Activated CD4-positive, alpha-beta T cell treated with anti-CD3 and anti-CD28 coated beads, Interleukin-2, Interleukin-6, amounts not matched to agents 100 ng/mL and 50 ng/mL, durations not matched to agents 16 hours and 8 hours (primary cell): ENCODE results near the gene MBD3L5.
"Not testable (repeated sequence)": the region's sequence is repeated elsewhere in the genome, so short reads cannot be mapped to it uniquely, and the experiment has no call there.

Source experiments
- DNase-seq: peaks from one replicate; pipeline ENCODE4 v3.0.0-alpha.2; 2020

MBD3L5 gene

DNA sequence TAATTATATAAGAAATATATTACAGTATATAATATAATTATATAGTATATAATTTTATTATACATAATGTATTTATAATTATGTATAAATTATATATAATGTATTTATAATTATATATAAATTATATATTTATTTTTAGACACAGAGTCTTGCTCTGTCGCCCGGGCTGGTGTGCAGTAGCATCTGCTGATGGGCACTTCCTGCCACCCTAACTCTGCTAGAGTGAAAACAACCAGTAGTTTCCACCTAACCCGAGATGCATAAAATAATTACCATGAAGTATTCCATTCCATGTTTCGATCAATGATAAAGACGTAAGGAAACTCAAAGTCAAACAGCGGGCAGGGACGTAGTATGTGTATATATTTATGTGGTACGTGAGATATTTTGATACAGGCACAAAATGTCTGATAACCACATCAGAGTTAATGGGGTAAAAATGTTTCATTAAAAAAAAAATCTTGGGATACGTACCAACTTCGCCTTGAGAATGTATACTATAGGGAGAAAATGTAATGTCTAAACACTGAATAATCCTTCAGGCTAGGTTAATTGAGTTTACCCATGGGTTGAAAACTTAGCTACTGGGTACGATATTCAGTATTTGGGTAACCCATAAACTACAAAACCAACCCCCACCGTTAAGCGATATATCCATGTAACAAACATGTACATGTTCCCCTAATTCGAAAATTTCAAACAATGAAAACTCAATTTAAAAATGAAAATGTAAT, 24.4 kb downstream of the MBD3L5 start:
- not testable (repeated sequence) for DNase-seq

DNA sequence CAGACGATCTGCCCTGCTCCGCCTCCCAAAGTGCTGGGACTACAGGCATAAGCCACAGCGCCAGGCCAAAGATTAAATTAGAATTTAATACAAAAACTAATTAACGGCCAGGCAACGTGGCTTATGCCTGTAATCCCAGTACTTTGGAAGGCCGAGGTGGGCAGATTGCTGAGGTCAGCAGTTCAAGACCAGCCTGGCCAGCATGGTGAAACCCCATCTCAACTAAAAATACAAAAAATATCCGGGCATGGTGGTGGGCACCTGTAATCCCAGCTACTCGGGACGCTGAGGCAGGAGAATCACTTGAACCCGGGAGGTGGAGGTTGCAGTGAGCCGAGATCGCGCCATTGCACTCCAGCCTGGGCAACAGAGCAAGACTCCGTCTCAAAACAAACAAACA, 25.3 kb downstream of the MBD3L5 start:
- DNase-seq = not testable (repeated sequence)

DNA sequence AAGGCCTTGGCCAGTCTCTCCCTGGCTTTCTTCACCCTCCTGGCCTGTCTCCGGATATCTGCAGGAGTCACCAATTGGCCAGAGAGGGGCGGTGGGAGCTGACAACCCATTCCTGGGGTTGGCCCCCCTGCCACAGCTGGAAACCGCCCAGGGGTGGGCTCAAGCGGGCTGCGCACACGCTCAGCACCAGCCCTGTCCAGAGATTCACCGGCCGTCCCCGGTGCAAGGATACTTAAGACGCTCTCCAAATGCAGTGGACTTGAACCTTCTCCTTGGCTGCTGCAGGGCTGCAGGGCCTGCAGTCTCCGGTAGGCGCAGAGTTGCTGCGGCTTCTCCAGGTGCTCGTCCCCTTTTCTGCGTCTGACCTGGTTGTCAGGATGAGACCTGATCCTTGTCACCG, 26.0 kb downstream of the MBD3L5 start:
- not testable (repeated sequence) for DNase-seq

DNA sequence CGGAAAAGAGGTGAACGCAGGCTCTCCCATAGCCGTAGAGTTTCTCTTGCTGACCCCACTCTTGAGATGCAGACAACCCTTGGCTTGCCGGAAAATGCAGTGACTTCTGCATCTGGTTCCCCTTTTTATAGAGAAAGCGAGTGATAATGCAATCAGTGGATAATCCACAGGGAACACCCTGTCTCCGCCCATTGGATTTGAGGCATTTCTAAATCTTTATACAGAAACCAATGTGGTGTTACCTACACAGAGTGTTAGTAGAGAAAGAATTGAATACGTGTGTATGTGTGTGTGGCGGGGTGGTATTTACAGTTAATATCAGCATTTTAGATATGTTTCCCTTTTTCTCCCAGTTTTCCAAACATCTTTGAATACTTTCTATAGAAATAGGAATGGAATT, 28.2 kb downstream of the MBD3L5 start, which contains the start of gene MBD3L3:
Gene MBD3L3, minus strand, starts transcription at position 101 of the 400 bp plus-strand sequence. Its CDS starts 71 bp downstream, at position 30.
- not testable (repeated sequence) for DNase-seq

DNA sequence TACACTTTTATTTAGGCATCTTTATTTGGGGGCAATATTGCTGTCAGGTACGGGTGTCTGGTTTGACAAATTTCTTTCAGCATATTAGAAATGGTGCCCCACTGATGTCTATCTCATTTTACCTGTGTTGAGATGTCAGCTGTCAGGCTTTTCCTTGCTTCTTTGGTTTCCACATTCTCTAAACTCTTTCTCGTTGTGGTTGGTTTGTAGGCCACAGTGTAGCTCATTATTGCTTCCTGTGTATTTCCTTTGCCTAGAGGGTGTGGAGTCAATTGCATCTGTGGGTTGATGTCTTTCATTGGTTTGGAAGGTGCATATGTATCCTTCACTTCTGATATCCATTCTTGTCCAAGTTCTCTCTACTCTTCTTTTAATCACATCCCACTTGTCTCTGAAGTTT, 29.6 kb downstream of the MBD3L5 start:
- not testable (repeated sequence) for DNase-seq

DNA sequence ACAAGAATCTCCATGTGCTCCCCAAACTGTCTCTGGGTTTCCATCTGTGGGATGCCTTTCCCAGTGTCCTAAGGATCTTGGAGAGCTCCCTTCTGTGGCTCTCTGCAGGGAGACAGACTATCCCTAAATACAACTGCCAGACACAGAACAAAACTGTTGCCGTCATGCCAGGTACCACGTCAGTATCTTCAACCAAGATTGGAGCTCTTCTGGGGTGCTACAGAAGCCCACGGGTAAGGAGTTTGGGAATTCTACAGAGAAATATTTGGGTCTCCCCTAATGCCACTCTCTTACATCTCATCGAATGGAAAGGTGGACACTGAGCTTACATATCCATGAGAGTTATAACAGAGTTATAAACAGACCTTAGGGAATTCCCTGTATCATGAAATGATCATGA, 33.0 kb downstream of the MBD3L5 start:
- DNase-seq = no peak

DNA sequence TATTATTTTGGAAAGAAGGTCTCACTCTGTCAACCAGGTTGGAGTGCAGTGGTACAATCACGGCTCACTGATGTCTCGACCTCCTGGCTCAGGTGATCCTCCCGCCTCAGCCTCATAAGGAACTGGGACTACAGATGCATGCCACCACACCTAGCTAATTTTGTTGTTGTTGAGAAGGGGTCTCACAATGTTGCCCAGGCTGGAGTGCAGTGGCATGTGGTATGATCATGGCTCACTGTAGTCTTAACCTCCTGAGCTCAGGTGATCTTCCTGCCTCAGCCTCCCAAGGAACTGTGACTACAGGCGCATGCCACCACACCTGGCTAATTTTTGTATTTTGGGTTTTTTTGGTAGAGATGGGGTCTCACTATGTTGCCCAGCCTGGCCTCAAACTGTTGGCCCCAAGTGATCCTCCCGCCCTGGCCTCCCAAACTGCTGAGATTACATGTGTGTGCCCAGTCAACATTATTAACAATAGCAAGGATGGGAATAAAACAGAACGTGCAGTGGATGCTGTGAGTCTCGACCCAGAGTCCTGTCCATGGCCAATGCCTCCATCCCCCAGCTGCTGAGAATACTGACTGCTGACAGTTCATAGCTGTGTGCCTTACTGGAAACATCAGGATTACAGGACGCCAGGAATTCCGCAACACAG, 33.5 kb downstream of the MBD3L5 start:
- DNase-seq = no peak

DNA sequence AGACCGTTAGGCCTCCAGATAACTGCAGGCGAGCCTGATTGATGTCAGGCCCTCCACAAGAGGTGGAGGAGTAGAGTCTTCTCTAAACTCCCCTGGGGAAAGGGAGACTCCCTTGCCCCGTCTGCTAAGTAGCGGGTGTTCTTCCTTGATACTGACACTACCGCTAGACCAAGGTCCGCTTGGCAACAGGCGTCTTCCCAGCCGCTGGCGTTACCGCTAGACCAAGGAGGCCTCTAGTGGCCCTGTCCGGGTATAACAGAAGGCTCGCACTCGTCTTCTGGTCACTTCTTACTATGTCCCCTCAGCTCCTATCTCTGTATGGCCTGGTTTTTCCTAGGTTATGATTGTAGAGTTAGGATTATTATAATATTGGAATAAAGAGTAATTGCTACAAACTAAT, 36.7 kb downstream of the MBD3L5 start:
- not testable (repeated sequence) for DNase-seq

DNA sequence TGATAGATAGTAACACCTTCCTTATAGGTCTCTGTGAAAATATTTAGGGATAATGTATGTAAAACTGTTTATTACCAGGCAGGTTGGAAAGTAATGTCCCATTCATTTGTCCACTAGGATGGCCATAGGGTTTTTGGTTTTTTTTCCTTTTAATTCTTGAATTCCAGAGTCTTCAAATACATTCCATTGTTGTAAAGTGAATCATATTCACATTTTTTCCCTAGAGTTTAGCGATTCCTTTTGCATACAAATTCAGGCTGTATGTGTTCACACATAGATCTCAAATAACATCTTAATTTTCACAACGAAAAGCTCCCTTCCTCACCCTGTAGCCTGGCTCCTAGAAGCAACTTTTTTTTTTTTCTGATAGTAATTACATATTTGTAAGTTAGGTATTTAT, 37.3 kb downstream of the MBD3L5 start:
- no peak for DNase-seq

DNA sequence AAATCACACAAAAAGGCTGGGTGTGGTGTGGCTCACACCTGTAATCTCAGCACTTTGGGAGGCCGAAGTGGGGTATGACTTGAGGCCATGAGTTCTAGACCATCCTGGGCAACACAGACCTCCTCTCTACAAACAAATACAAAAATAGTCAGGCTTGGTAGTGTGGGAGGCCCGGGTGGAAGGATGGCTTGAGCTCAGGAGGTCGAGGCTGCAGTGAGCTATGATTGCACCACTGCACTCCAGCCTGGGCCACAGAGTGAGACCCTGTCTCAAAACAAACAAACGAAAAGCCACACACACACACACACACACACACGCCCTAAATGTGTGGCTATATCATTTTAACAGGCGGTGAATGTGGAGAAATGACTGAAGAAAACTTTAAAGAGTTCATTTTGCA, 38.2 kb downstream of the MBD3L5 start:
- no peak for DNase-seq

DNA sequence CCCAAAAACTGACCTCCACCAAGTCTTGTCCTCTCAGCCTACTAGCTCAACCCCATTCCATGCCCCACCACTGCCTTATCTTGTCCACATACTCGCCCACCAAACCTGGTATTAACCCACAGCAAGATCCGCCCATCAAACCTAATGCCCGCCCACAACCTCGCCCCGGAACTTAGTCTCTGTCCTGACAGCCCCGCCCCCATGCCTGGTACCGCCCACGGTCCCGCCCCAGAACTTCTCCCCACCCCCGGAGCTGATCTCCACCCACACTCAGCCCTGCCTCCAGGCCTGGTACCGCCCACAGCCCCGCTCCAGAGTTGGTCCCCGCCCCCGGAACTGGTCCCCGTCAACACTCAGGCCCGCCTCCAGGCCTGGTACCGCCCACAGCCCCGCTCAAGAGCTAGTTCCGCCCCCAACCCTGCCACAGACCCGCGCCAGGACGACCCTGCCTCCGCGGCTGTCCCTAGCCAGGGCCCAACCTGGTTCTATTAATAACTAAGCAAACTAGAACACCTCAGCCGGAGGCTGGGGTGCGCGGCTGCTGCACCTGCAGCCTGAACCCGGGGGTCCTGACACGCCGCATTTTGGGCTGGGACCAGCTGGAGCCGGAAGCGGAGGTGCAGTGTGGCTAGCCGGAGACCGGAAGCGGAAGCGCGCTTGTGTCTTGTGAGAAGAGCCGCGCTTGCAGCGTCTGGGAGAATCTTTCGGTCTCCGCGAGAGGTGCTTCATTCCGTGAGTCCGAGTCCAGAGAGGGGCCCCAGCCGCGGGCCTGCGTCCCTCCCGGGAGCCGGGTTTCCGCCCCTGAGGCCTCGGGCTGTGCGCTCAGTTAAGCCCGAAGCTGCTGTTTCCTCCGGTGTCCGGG, 38.9 kb downstream of the MBD3L5 start, which contains the start of gene ZNF557:
Gene ZNF557, plus strand, starts transcription at position 662 of the 862 bp plus-strand sequence. CDS start 5,372 bp downstream, outside the sequence.
- DNase-seq = peak; percentile 99

DNA sequence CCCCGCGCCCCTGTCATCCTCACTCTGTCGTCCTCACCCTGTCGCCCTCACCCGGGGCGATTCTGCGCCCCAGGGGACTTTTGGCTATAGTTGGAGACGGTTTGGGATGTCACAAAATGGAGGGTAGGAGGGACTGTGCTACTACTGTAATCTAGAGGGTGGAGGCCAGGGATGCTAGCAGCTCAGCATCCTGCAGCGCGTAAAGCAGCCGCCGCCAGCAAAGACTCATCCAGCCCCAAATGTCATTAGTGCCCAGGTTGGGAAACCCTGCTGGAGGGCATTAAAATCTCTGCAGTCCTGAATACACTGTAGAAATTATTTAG, 39.5 kb downstream of the MBD3L5 start:
- no peak for DNase-seq

DNA sequence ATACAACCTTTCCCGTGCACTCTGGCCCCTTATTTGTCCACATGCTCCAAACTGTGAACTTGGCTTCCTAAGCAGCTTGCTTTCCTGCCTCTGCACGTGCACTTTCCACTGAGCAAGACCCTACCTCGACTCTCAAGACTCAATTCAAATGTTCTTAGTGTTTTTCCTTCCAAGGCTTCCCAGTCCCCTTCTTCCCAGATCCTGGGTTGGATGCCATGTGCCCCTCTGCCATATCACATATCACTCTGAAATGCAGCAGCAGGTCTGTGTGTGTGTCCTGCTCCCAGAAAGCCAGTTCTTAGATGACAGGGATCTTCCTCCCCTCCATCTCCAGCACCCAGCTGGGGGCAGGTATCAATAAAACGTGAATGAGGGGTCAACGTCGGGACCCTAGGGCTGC, 42.2 kb downstream of the MBD3L5 start:
- DNase-seq = no peak

DNA sequence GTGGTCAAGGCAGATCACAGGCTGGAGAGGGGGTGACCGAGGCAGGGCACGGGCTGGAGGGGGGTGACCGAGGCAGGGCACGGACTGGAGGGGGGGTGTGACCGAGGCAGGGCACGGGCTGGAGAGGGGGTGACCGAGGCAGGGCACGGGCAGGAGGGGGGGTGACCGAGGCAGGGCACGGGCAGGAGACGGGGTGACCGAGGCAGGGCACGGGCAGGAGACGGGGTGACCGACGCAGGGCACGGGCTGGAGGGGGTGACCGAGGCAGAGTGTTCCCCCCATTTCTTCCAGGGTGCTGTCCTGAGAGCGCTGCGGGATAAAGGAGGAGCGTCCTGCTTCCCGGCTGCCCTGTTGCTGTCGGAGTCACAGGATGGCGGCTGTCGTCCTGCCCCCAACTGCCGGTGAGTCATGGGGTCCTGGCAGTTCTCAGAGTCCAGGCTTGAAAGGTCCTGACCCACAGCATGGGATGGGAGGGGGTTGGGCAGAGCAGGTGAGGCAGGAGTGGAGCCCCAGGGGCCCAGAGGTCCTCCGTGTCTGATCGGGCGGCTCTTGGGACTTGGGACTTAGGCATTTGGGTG, 44.4 kb downstream of the MBD3L5 start:
- DNase-seq = no peak

DNA sequence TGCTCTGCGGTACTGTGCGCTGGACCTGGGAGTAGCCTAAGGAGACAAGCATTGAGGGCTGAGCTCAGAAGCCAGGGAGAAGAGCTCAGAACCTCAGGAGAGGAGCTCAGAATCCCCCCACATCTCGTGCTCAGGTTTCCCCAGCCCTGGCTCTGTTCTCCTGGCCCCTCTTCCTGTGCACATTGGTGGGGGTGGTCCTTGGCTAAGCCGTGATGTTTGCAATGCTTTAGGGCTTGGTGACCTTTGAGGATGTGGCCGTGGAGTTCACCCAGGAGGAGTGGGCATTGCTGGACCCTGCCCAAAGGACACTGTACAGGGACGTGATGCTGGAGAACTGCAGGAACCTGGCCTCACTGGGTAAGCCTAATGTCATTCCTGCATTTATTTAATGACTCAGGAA, 45.8 kb downstream of the MBD3L5 start:
- DNase-seq = no peak

DNA sequence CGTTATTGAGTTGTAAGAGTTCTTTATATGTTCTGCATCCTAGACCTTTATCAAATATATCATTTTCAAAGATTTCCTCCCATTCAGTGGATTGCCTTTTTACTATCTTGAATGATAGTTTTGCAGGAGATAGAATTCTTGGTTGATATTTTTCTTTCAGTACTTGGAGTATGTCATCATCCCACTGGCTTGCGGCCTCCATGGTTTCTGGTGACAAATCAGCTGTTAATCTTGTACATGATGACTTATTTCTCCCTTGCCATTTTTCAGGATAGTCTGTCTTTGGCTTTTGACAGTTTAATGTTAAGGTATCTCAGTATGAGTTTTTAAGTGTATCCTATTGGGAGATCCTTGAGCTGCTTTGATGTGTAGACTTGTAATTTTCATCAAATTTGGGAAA, 47.6 kb downstream of the MBD3L5 start:
- no peak for DNase-seq
